ENCODE data around the gene FOXQ1.

DNA sequence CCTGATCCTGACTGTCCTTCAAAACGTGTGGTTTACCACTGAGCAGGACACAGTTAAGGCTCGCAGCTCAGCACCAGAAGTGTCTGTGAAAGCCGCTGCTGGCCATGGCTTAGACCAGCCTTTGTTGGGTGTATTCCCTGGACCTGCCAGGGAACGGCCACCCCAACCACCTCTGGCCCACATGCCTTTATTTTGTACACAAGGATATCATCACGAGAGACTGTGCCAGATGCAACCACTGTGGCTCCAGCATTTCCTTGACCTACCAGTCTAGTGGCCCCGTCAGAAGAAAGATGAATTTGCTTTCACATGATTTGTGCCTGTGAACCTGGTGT, 49.2 kb upstream of the FOXQ1 start:
- TF ChIP-seq, protein P1, sequence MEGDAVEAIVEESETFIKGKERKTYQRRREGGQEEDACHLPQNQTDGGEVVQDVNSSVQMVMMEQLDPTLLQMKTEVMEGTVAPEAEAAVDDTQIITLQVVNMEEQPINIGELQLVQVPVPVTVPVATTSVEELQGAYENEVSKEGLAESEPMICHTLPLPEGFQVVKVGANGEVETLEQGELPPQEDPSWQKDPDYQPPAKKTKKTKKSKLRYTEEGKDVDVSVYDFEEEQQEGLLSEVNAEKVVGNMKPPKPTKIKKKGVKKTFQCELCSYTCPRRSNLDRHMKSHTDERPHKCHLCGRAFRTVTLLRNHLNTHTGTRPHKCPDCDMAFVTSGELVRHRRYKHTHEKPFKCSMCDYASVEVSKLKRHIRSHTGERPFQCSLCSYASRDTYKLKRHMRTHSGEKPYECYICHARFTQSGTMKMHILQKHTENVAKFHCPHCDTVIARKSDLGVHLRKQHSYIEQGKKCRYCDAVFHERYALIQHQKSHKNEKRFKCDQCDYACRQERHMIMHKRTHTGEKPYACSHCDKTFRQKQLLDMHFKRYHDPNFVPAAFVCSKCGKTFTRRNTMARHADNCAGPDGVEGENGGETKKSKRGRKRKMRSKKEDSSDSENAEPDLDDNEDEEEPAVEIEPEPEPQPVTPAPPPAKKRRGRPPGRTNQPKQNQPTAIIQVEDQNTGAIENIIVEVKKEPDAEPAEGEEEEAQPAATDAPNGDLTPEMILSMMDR (IDR thresholded peaks at IDR 0.05 in 2 of 3, conservative IDR thresholded peaks at IDR 0.05 in 1 of 3; ENCODE audit: control insufficient read depth in 2 of 3, extremely low read depth in 1 of 3, insufficient read depth in 1 of 3, low read depth in 3 of 3, low read length in 3 of 3): no peak
- no peak for TF ChIP-seq TCF7 (IDR thresholded peaks at IDR 0.05; ENCODE audit: borderline replicate concordance)
- no peak for TF ChIP-seq RBBP5 (conservative IDR thresholded peaks at IDR 0.05)
- no peak for TF ChIP-seq SP1 (IDR thresholded peaks at IDR 0.05; ENCODE audit: low read depth, low read length)
- no peak for TF ChIP-seq POLR2AphosphoS2 (IDR thresholded peaks at IDR 0.05; ENCODE audit: low read depth, low read length)
- no peak for TF ChIP-seq NRF1 (conservative IDR thresholded peaks at IDR 0.05; ENCODE audit: low read depth, low read length)
- TF ChIP-seq CHD2 (IDR thresholded peaks at IDR 0.05; ENCODE audit: borderline replicate concordance, low read depth, low read length): no peak
- no peak for TF ChIP-seq PBX3 (IDR thresholded peaks at IDR 0.05; ENCODE audit: insufficient replicate concordance, low read depth, low read length)
